ENCODE results near the gene GNL3. TPM values are rescaled to one million over a fixed set of nuclear protein-coding genes. Genes with fewer than 3 reads are reported as not detected.

The GNL3 gene
- total and polyA plus RNA-seq, 2 of the 8 experiments (the other 6 are each of a cell fraction or from before 2014, with no cell fraction given): 45.5 to 184 TPM

GRCh38 chr3:52707585-52707984 is 21.8 kb downstream of the GNL3 start:
- Histone ChIP-seq H3K9me3 (ENCODE audit: insufficient read depth in 2 of 2, low read depth in 1 of 2, low read length in 1 of 2) (no peaks in the 10 kb centered on the region), H3K4ac (replicated peaks; ENCODE audit: insufficient read length, low read depth, low read length) (no peak overlapping the region), H3K27me3 (replicated peaks in 1 of 4; ENCODE audit: control insufficient read depth in 3 of 4, extremely low read depth in 1 of 4, insufficient read depth in 3 of 4, low read length in 3 of 4) (no peaks in the 10 kb centered on the region), H3K14ac (ENCODE audit: insufficient read length) (no peak overlapping the region), H4K20me1 (replicated peaks in 1 of 2; ENCODE audit: control insufficient read depth in 1 of 2, insufficient read depth in 2 of 2, low read length in 2 of 2) (peaks cover 0 to 2% of the 10 kb centered on the region in 2 experiments), H3K4me3 (ENCODE audit: extremely low read depth in 1 of 4, insufficient read depth in 2 of 4, low read depth in 3 of 4, low read length in 4 of 4) (peak overlapping the region in 1 of 4 experiments; percentile 93; a peak in 1 of 8 replicates), H2AFZ (ENCODE audit: low read length) (no peak overlapping the region), H2BK120ac (replicated peaks; ENCODE audit: low read depth, low read length) (no peak overlapping the region), H2BK20ac (ENCODE audit: low read length) (no peak overlapping the region), H3K23ac (ENCODE audit: insufficient read length) (no peak overlapping the region), H4K91ac (replicated peaks; ENCODE audit: insufficient read length, low read length) (no peak overlapping the region), H3K79me1 (ENCODE audit: low read depth, low read length) (peaks cover 8% of the 10 kb centered on the region; the same call in 1 of the 2 replicates), H4K8ac (ENCODE audit: extremely low read depth, insufficient read depth, low read length) (no peak overlapping the region), H3K4me1 (replicated peaks in 1 of 4; ENCODE audit: control insufficient read depth in 3 of 4, insufficient read depth in 4 of 4, low read length in 3 of 4) (peaks cover 0 to 5% (median 2%) of the 10 kb centered on the region in 4 experiments; a peak in 5 of 7 replicates), H3K4me2 (ENCODE audit: insufficient read depth in 1 of 2, low read depth in 2 of 2, low read length in 2 of 2) (peak overlapping the region in 1 of 2 experiments; percentile 99; a peak in 2 of 4 replicates), H3K27ac (ENCODE audit: low read depth, low read length) (no peak overlapping the region), H3K79me2 (ENCODE audit: control insufficient read depth in 1 of 2, insufficient read depth in 2 of 2, low read length in 2 of 2) (peaks cover 0 to 30% of the 10 kb centered on the region in 2 experiments; a peak in 2 of 4 replicates), H2AK5ac (ENCODE audit: low read depth, low read length) (no peak overlapping the region), H3K23me2 (ENCODE audit: low read depth, low read length) (peaks cover 13% of the 10 kb centered on the region), H3K56ac (replicated peaks; ENCODE audit: insufficient read length, low read depth, low read length) (no peak overlapping the region), H3K18ac (ENCODE audit: extremely low read depth, low read length) (no peak overlapping the region), H3K36me3 (ENCODE audit: control insufficient read depth in 2 of 4, insufficient read depth in 4 of 4, low read length in 3 of 4) (peaks cover 0 to 16% (median 1%) of the 10 kb centered on the region in 4 experiments; a peak in 3 of 8 replicates), H2BK15ac (ENCODE audit: low read length) (no peak overlapping the region), H2BK12ac (ENCODE audit: low read depth, low read length) (no peak overlapping the region), H2BK5ac (ENCODE audit: low read depth, low read length) (no peak overlapping the region), H4K5ac (ENCODE audit: insufficient read length, low read depth, low read length) (no peak overlapping the region), H3K9ac (replicated peaks in 1 of 4; ENCODE audit: extremely low read depth in 1 of 4, low read depth in 3 of 4, low read length in 3 of 4) (no peak overlapping the region)
- DNase-seq (ENCODE audit: low read depth in 1 of 2, low spot score in 2 of 2) (no peak), FAIRE-seq (no peak)
- POLR2A ChIA-PET (ENCODE audit: partially characterized antibody): interaction anchor here (1.8 to 18.8 kb wide), 3 partner anchors 8 to 16 kb away, joined by 5 to 347 read pairs (median 40); partner anchors contain the start of genes GNL3 and PBRM1
- WGBS, 2 experiments (ENCODE audit: extremely low coverage in 1 of 2, insufficient coverage in 1 of 2, insufficient read length in 1 of 2, insufficient replicate concordance in 2 of 2, low coverage in 1 of 2, low lambda C conversion rate in 2 of 2, missing lambda C conversion rate in 1 of 2): 88% methylated on average over 4 of the region's 4 CpGs; no CpG with 5 or more reads in 1 of the 2 experiments
- CTCF ChIA-PET (ENCODE audit: partially characterized antibody): interaction anchor here (0.6 kb wide), 1 partner anchor 79 kb away, joined by 3 read pairs; no protein-coding TSS in a partner anchor
- TF ChIP-seq RXRA (IDR thresholded peaks at IDR 0.05; ENCODE audit: insufficient read depth, low read depth, low read length) (no peak), BACH1 (IDR thresholded peaks at IDR 0.05; ENCODE audit: low read length) (no peak), TCF12 (IDR thresholded peaks at IDR 0.05; ENCODE audit: low read depth, low read length) (no peak)

All from H1 (cell line).